CD8-positive, alpha-beta memory T cell (primary cell): ENCODE data around the gene ARHGAP25. TPM values are rescaled to one million over a fixed set of nuclear protein-coding genes. Genes with fewer than 3 reads are reported as not detected.

Experiments used
- CTCF ChIA-PET: fragments of 350-600 bp; sonication (Branson Sonifier 250); formaldehyde crosslinking; loops from one replicate; lab custom pipeline; 2021; ENCODE audit warnings: antibody characterized with exemption; lab: Charles Lee
- POLR2A ChIA-PET: fragments of 350-600 bp; sonication (Branson Sonifier 250); formaldehyde crosslinking; loops from one replicate; lab custom pipeline; 2021; ENCODE audit warnings: antibody characterized with exemption; lab: Charles Lee
- DNase-seq, 5 donors: peaks; one replicate each; pipeline versions ENCODE4 v3.0.0 to v3.0.0-alpha.2; 2020 to 2022; ENCODE audit warnings: mixed read lengths in 1 of 5
- H3K27ac ChIP-seq: one replicate; pipeline ENCODE4 v1.7.0; 2013; ENCODE audit warnings: low read depth, mild to moderate bottlenecking, low read length, moderate library complexity
- H3K27me3 ChIP-seq: 2 replicates; pipeline ENCODE4 v1.7.0; 2013; ENCODE audit warnings: low read length, mild to moderate bottlenecking; ENCODE audit not compliant: insufficient read depth, poor library complexity, severe bottlenecking
- H3K36me3 ChIP-seq: 2 replicates; pipeline ENCODE4 v1.7.0; 2013; ENCODE audit warnings: mild to moderate bottlenecking, low read length, moderate library complexity; ENCODE audit not compliant: insufficient read depth
- H3K4me1 ChIP-seq: 2 replicates; pipeline ENCODE4 v1.7.0; 2013; ENCODE audit warnings: mild to moderate bottlenecking, low read length, moderate library complexity; ENCODE audit not compliant: insufficient read depth
- H3K4me3 ChIP-seq: 2 replicates; pipeline ENCODE4 v1.7.0; 2013; ENCODE audit warnings: mild to moderate bottlenecking, low read length
- H3K9me3 ChIP-seq: 2 replicates; pipeline ENCODE4 v1.7.0; 2013; ENCODE audit warnings: mild to moderate bottlenecking, low read length
- H3K27ac Mint-ChIP-seq, 8 donors: one replicate each; pipeline ENCODE4 v1.8.0; 2020 to 2021; ENCODE audit warnings: mixed read lengths in 8 of 8, mild to moderate bottlenecking in 6 of 8, inconsistent platforms in 3 of 8, moderate library complexity in 3 of 8
- H3K27me3 Mint-ChIP-seq, 2 donors: one replicate each; pipeline ENCODE4 v1.8.0; 2020 to 2021; ENCODE audit warnings: mixed read lengths in 2 of 2, mild to moderate bottlenecking in 1 of 2, moderate library complexity in 1 of 2
- H3K36me3 Mint-ChIP-seq, 3 donors: one replicate each; pipeline ENCODE4 v1.8.0; 2020 to 2021; ENCODE audit warnings: mixed read lengths in 3 of 3, inconsistent platforms in 1 of 3, mild to moderate bottlenecking in 1 of 3
- H3K4me1 Mint-ChIP-seq, 3 donors: one replicate each; pipeline ENCODE4 v1.8.0; 2020 to 2021; ENCODE audit warnings: mixed read lengths in 3 of 3, inconsistent platforms in 1 of 3, mild to moderate bottlenecking in 1 of 3
- H3K4me3 Mint-ChIP-seq, 7 donors: one replicate each; pipeline ENCODE4 v1.8.0; 2020 to 2021; ENCODE audit warnings: mixed read lengths in 7 of 7, mild to moderate bottlenecking in 6 of 7, moderate library complexity in 4 of 7, inconsistent platforms in 2 of 7
- H3K9me3 Mint-ChIP-seq, 5 donors: one replicate each; pipeline ENCODE4 v1.8.0; 2020 to 2022; ENCODE audit warnings: mixed read lengths in 5 of 5, mild to moderate bottlenecking in 3 of 5, moderate library complexity in 2 of 5, inconsistent platforms in 1 of 5
- polyA plus RNA-seq: library from polyadenylated mRNA; unstranded; fragments of 300-500 nt; fragmentation: Illumina TruSeq; gene quantifications from one replicate; pipeline ENCODE4 v1.2.3, GENCODE V29; 2021
- total RNA-seq, 2 experiments: library from RNA; stranded (reverse); gene quantifications; one replicate each; pipeline ENCODE4 v1.2.3, GENCODE V29; 2021

ARHGAP25 gene
- total and polyA plus RNA-seq, 3 experiments from 2014 or later, result 74.7 to 200 (median 75.2) TPM

DNA sequence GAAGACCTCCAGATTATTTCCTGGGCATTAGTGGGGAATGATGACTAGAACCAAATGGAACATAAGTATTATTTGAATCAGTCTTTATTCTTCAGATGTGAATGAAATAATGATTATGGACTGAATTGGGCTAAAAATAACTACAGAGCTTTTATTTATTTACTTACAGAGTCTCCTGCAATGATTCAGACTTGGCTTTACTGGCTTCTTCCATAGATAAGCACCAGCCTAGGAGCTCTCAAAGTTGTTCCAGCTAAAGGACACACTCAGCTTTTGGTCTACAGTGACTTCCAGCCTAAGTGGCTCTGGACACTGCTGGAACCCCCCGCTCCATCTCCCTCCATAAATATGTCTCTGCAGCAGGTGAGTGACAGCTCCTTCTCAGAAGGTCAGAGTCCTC, 24.3 kb upstream of the ARHGAP25 start:
- Histone ChIP-seq H3K27ac (no peak overlapping the region), H3K4me3 (no peak overlapping the region), H3K9me3 (no peaks in the 10 kb centered on the region), H3K4me1 (peaks cover 19% of the 10 kb centered on the region), H3K36me3 (no peaks in the 10 kb centered on the region), H3K27me3 (no peaks in the 10 kb centered on the region)
- Mint-ChIP-seq H3K36me3 (no peaks in the 10 kb centered on the region), H3K27ac (no peak overlapping the region), H3K4me3 (no peak overlapping the region), H3K9me3 (no peaks in the 10 kb centered on the region), H3K4me1 (peaks cover 16 to 18% (median 18%) of the 10 kb centered on the region in 3 donors), H3K27me3 (peaks cover 0 to 3% of the 10 kb centered on the region in 2 donors)
- ChIA-PET CTCF (interaction anchor here (0.9 to 3.0 kb wide), 10 partner anchors 12 to 215 kb away, joined by 3 to 27 read pairs (median 6); no protein-coding TSS in a partner anchor), POLR2A (no interaction called here)
- DNase-seq, result no peak

DNA sequence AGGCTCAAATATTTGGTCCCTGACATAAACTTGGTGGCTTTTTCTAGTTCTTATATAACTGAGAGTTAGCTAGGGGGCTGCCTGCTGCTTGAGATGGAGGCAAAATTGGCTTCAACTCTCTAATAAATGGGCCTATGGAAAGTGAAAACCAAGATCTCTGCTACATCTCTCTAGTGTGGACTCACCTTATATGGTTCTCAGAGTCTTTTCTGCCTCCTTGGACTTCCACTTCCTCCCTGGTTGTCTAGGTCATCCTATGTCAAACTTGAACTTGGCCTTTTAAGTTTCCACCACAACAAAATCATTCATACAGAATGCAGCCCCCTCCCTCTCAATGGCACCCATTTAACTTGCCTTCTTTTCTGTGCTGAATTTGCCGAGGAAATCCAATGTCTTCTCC, 23.9 kb upstream of the ARHGAP25 start:
- no peak for DNase-seq
- H3K9me3 ChIP-seq, result no peaks in the 10 kb centered on the region
- H3K36me3 ChIP-seq, result no peaks in the 10 kb centered on the region
- POLR2A ChIA-PET, result no interaction called here
- H3K27me3 Mint-ChIP-seq, result peaks cover 0 to 3% of the 10 kb centered on the region in 2 donors
- H3K4me1 Mint-ChIP-seq, result peaks cover 21 to 23% (median 22%) of the 10 kb centered on the region in 3 donors
- H3K36me3 Mint-ChIP-seq, result no peaks in the 10 kb centered on the region
- H3K4me3 Mint-ChIP-seq, result no peak overlapping the region
- no peaks in the 10 kb centered on the region for H3K27me3 ChIP-seq
- peaks cover 24% of the 10 kb centered on the region for H3K4me1 ChIP-seq
- CTCF ChIA-PET, result interaction anchor here (0.9 to 3.0 kb wide), 8 partner anchors 11 to 215 kb away, joined by 3 to 27 read pairs (median 6); no protein-coding TSS in a partner anchor
- H3K27ac Mint-ChIP-seq, result no peak overlapping the region
- no peak overlapping the region for H3K27ac ChIP-seq
- no peak overlapping the region for H3K4me3 ChIP-seq
- no peaks in the 10 kb centered on the region for H3K9me3 Mint-ChIP-seq

- no peaks in the 10 kb centered on the region for H3K27me3 ChIP-seq
- peaks cover 57% of the 10 kb centered on the region in 3 donors for H3K4me1 Mint-ChIP-seq
- H3K4me3 ChIP-seq, result peak overlapping the region; percentile 38
- H3K36me3 ChIP-seq, result no peaks in the 10 kb centered on the region
- no peaks in the 10 kb centered on the region for H3K36me3 Mint-ChIP-seq
- peaks cover 0 to 3% of the 10 kb centered on the region in 2 donors for H3K27me3 Mint-ChIP-seq
- H3K9me3 ChIP-seq, result no peaks in the 10 kb centered on the region
- peak overlapping the region in 3 of 8 donors; percentile 59 to 87 (median 59) for H3K27ac Mint-ChIP-seq
- DNase-seq, result no peak
- H3K4me3 Mint-ChIP-seq, result peak overlapping the region in 3 of 7 donors; percentile 1 to 8 (median 5)
- POLR2A ChIA-PET, result interaction anchor here (0.5 kb wide), 1 partner anchor 36 kb away, joined by 3 read pairs; no protein-coding TSS in a partner anchor
- no peak overlapping the region for H3K27ac ChIP-seq
- no peaks in the 10 kb centered on the region for H3K9me3 Mint-ChIP-seq
- CTCF ChIA-PET, result interaction anchor here (0.6 to 3.4 kb wide), 4 partner anchors 28 to 210 kb away, joined by 3 to 15 read pairs (median 4); no protein-coding TSS in a partner anchor
- peaks cover 58% of the 10 kb centered on the region for H3K4me1 ChIP-seq
Observed at GRCh38 chr2:68714866-68715265, 19.7 kb upstream of the ARHGAP25 start.

GRCh38 chr2:68715353-68716041, 19.1 kb upstream of the ARHGAP25 start:
- H3K27ac ChIP-seq, result no peak overlapping the region
- H3K4me3 ChIP-seq, result peak overlapping the region; percentile 38
- Mint-ChIP-seq H3K27me3 (peaks cover 0 to 3% of the 10 kb centered on the region in 2 donors), H3K4me3 (peak overlapping the region in 6 of 7 donors; percentile 8 to 75 (median 30)), H3K9me3 (no peaks in the 10 kb centered on the region), H3K27ac (peak overlapping the region in 7 of 8 donors; percentile 56 to 90 (median 79)), H3K4me1 (peaks cover 63% of the 10 kb centered on the region in 3 donors), H3K36me3 (no peaks in the 10 kb centered on the region)
- POLR2A ChIA-PET, result interaction anchor here (0.5 to 1.2 kb wide), 2 partner anchors 19 to 36 kb away, joined by 3 read pairs; partner anchors contain the start of gene ARHGAP25
- H3K4me1 ChIP-seq, result peaks cover 63% of the 10 kb centered on the region
- no peaks in the 10 kb centered on the region for H3K27me3 ChIP-seq
- H3K9me3 ChIP-seq, result no peaks in the 10 kb centered on the region
- no peaks in the 10 kb centered on the region for H3K36me3 ChIP-seq
- peak in 4 of 5 donors; percentile 38 to 67 (median 49) for DNase-seq
- CTCF ChIA-PET, result interaction anchor here (0.7 to 3.8 kb wide), 10 partner anchors 11 to 231 kb away, joined by 3 to 26 read pairs (median 3); partner anchors contain the start of gene ARHGAP25

DNA sequence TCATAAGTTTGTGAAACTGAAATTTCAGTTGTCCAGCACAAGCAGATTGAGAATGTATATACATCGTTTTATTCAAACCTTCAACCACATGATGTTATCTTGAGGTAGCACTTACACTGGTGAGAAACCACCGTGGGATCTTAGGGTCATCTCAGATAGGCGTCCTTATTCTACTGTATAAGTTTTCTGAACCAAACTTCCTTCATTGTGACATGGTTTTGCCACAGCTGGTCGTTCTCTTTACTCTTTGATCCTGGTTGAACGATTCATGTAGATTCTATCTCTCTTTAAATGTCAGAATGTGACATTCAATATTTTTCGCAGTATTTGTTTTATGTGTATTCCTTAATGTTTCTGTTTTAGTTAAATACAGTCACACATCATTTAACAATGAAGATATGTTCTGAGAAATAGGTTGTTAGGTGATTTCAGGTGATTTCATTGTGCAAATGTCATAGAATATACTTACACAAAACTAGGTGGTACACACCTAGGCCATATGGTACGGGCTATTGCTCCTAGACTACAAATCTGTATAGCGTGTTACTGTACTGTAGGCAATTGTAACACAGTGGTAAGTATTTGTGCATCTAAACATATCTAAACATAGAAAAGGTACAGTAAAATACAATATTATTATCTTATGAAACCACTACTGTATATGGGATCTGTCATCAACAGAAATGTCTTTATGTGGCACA, 17.9 kb upstream of the ARHGAP25 start:
- no peaks in the 10 kb centered on the region for H3K36me3 ChIP-seq
- Mint-ChIP-seq H3K9me3 (no peaks in the 10 kb centered on the region), H3K4me1 (peaks cover 76% of the 10 kb centered on the region in 3 donors), H3K4me3 (peak overlapping the region in 6 of 7 donors; percentile 6 to 39 (median 28)), H3K27ac (peak overlapping the region; percentile 8 to 87 (median 46)), H3K36me3 (peaks cover 0 to 1% (median 0%) of the 10 kb centered on the region in 3 donors), H3K27me3 (peaks cover 0 to 3% of the 10 kb centered on the region in 2 donors)
- no peak overlapping the region for H3K27ac ChIP-seq
- no peak for DNase-seq
- no peak overlapping the region for H3K4me3 ChIP-seq
- H3K9me3 ChIP-seq, result no peaks in the 10 kb centered on the region
- ChIA-PET CTCF (interaction anchor here (0.7 to 3.8 kb wide), 9 partner anchors 9 to 232 kb away, joined by 3 to 26 read pairs (median 4); partner anchors contain the start of gene ARHGAP25), POLR2A (interaction anchor here (1.2 to 1.5 kb wide), 2 partner anchors 18 to 21 kb away, joined by 3 to 10 read pairs; partner anchors contain the start of gene ARHGAP25)
- peaks cover 76% of the 10 kb centered on the region for H3K4me1 ChIP-seq
- no peaks in the 10 kb centered on the region for H3K27me3 ChIP-seq

- Mint-ChIP-seq H3K36me3 (peaks cover 0 to 1% (median 0%) of the 10 kb centered on the region in 3 donors), H3K4me1 (peaks cover 81% of the 10 kb centered on the region in 3 donors), H3K27me3 (peaks cover 0 to 3% of the 10 kb centered on the region in 2 donors), H3K27ac (peak overlapping the region; percentile 8 to 87 (median 46)), H3K9me3 (no peaks in the 10 kb centered on the region), H3K4me3 (peak overlapping the region in 3 of 7 donors; percentile 18 to 39 (median 39))
- ChIA-PET POLR2A (interaction anchor here (0.6 to 1.8 kb wide), 5 partner anchors 17 to 1368 kb away, joined by 3 to 10 read pairs (median 6); partner anchors contain the start of gene ARHGAP25), CTCF (interaction anchor here (0.8 to 3.8 kb wide), 10 partner anchors 10 to 254 kb away, joined by 3 to 26 read pairs (median 4); partner anchors contain the start of gene ARHGAP25)
- Histone ChIP-seq H3K27me3 (no peaks in the 10 kb centered on the region), H3K4me3 (no peak overlapping the region), H3K9me3 (no peaks in the 10 kb centered on the region), H3K36me3 (no peaks in the 10 kb centered on the region), H3K4me1 (peaks cover 81% of the 10 kb centered on the region), H3K27ac (no peak overlapping the region)
- no peak for DNase-seq
Observed at GRCh38 chr2:68717305-68717661, 17.3 kb upstream of the ARHGAP25 start.

- Mint-ChIP-seq H3K27ac (peak overlapping the region; percentile 73 to 93 (median 87)), H3K4me1 (peaks cover 91 to 100% (median 98%) of the 10 kb centered on the region in 3 donors), H3K27me3 (no peaks in the 10 kb centered on the region), H3K36me3 (peaks cover 0 to 1% (median 0%) of the 10 kb centered on the region in 3 donors), H3K4me3 (peak overlapping the region in 6 of 7 donors; percentile 24 to 83 (median 70)), H3K9me3 (no peaks in the 10 kb centered on the region)
- peak overlapping the region; percentile 26 for H3K4me3 ChIP-seq
- H3K27me3 ChIP-seq, result no peaks in the 10 kb centered on the region
- ChIA-PET POLR2A (interaction anchor here (0.6 to 0.8 kb wide), 6 partner anchors 15 to 237 kb away, joined by 3 to 6 read pairs (median 4); partner anchors contain the start of gene ARHGAP25), CTCF (interaction anchor here (1.2 to 3.0 kb wide), 7 partner anchors 11 to 206 kb away, joined by 3 to 16 read pairs (median 3); partner anchors contain the start of gene ARHGAP25)
- no peaks in the 10 kb centered on the region for H3K36me3 ChIP-seq
- peak in 1 of 5 donors; percentile 30 for DNase-seq
- H3K27ac ChIP-seq, result no peak overlapping the region
- H3K9me3 ChIP-seq, result no peaks in the 10 kb centered on the region
- peaks cover 91% of the 10 kb centered on the region for H3K4me1 ChIP-seq
Observed at GRCh38 chr2:68719912-68720311, 14.7 kb upstream of the ARHGAP25 start.
